Lower leg skin (tissue), 3 donors: Measurements from ENCODE around the gene MAP1B.

Experiments
- CTCF ChIP-seq, 3 donors: fragments of 450-650 bp; IDR thresholded peaks; one replicate each; pipeline ENCODE4 v1.5.1; 2016; ENCODE audit warnings: antibody characterized with exemption in 3 of 3, mild to moderate bottlenecking in 3 of 3, moderate library complexity in 2 of 3
- POLR2A ChIP-seq, 2 donors: fragments of 450-650 bp; IDR thresholded peaks; one replicate each; pipeline ENCODE4 v1.6.1; 2016 to 2017; ENCODE audit warnings: antibody characterized with exemption in 2 of 2, mild to moderate bottlenecking in 1 of 2, moderate library complexity in 1 of 2

- TF ChIP-seq POLR2A (IDR thresholded peaks at IDR 0.05) (no peak), CTCF (IDR thresholded peaks at IDR 0.05) (no peak)
These were observed 65.5 kb downstream of the MAP1B start for GRCh38 chr5:72172786-72173185.
